Gastroesophageal sphincter (tissue), 4 donors: ENCODE measurements around the gene CBX1. TPM values are rescaled to one million over a fixed set of nuclear protein-coding genes. Genes with fewer than 3 reads are reported as not detected.
"Not testable (repeated sequence)": the region's sequence is repeated elsewhere in the genome, so short reads cannot be mapped to it uniquely, and the experiment has no call there.

Source experiments
- ATAC-seq: fragments of 150-250 bp; one replicate; pipeline ENCODE4 v1.9.1; 2016; ENCODE audit warnings: mild to moderate bottlenecking, moderate library complexity
- H3K27ac ChIP-seq, 4 donors: fragments of 200-600 bp; sonication (generic) in 3 of 4; 1 replicate in 3 of 4; 2 replicates in 1 of 4; pipeline ENCODE4 v1.5.1; 2016 to 2019
- H3K27me3 ChIP-seq: fragments of 200-600 bp; sonication (generic); one replicate; pipeline ENCODE4 v1.5.1; 2019
- H3K36me3 ChIP-seq, 2 donors: fragments of 200-600 bp; sonication (generic); one replicate each; pipeline ENCODE4 v1.5.1; 2019; ENCODE audit warnings: control low read depth in 1 of 2
- H3K4me1 ChIP-seq, 3 donors: fragments of 200-600 bp; sonication (generic); 1 replicate in 2 of 3; 2 replicates in 1 of 3; pipeline ENCODE4 v1.5.1; 2016 to 2019; ENCODE audit warnings: control low read depth in 2 of 3
- H3K4me3 ChIP-seq, 2 donors: fragments of 200-600 bp; sonication (generic); one replicate each; pipeline ENCODE4 v1.5.1; 2019; ENCODE audit warnings: mild to moderate bottlenecking in 1 of 2, moderate library complexity in 1 of 2
- H3K9me3 ChIP-seq, 3 donors: fragments of 200-600 bp; sonication (generic); one replicate each; pipeline ENCODE4 v1.5.1; 2017 to 2019; ENCODE audit warnings: control low read depth in 2 of 3
- EP300 ChIP-seq: sonication (generic); formaldehyde crosslinking; IDR thresholded peaks from one replicate; pipeline ENCODE4 v1.6.1; 2017; ENCODE audit warnings: antibody characterized with exemption, mild to moderate bottlenecking
- POLR2A ChIP-seq, 2 donors: fragments of 450-650 bp; IDR thresholded peaks; one replicate each; pipeline ENCODE4 v1.6.1; 2017; ENCODE audit warnings: antibody characterized with exemption in 2 of 2, mild to moderate bottlenecking in 2 of 2, moderate library complexity in 1 of 2
- POLR2AphosphoS5 ChIP-seq: sonication (generic); formaldehyde crosslinking; IDR thresholded peaks from one replicate; pipeline ENCODE4 v1.6.1; 2017; ENCODE audit warnings: antibody characterized with exemption
- WGBS, 2 donors: methylation state at CpG; one replicate each; pipeline ENCODE4 v1.1.5; 2018; ENCODE audit warnings: low coverage in 1 of 2; 5-methylcytosine and 5-hydroxymethylcytosine counted together
- total RNA-seq, 4 donors: library from RNA; depleted of rRNA; stranded (reverse); fragments of >200 nt; gene quantifications; one replicate each; pipeline ENCODE4 v1.1.0, GENCODE V29; 2016
- TF ChIP-seq, protein P1 (sequence below), 4 experiments: fragments of 200-600 bp in 2 of 4; fragments of 450-650 bp in 2 of 4; sonication (generic) in 1 of 4; IDR thresholded peaks; one replicate each; pipeline ENCODE4 v1.5.1; 2017 to 2019; ENCODE audit warnings: antibody characterized with exemption in 4 of 4, mild to moderate bottlenecking in 2 of 4, moderate library complexity in 2 of 4

Gene CBX1
- total RNA-seq, 4 donors from 2014 or later = 46.0 to 59.3 (median 55.0) TPM

- Histone ChIP-seq H3K9me3 (no peaks in the 10 kb centered on the region), H3K4me1 (peaks cover 0 to 29% (median 0%) of the 10 kb centered on the region in 3 donors), H3K36me3 (peaks cover 0 to 25% of the 10 kb centered on the region in 2 donors), H3K4me3 (no peak overlapping the region), H3K27me3 (no peaks in the 10 kb centered on the region), H3K27ac (no peak overlapping the region)
- TF ChIP-seq, protein P1, sequence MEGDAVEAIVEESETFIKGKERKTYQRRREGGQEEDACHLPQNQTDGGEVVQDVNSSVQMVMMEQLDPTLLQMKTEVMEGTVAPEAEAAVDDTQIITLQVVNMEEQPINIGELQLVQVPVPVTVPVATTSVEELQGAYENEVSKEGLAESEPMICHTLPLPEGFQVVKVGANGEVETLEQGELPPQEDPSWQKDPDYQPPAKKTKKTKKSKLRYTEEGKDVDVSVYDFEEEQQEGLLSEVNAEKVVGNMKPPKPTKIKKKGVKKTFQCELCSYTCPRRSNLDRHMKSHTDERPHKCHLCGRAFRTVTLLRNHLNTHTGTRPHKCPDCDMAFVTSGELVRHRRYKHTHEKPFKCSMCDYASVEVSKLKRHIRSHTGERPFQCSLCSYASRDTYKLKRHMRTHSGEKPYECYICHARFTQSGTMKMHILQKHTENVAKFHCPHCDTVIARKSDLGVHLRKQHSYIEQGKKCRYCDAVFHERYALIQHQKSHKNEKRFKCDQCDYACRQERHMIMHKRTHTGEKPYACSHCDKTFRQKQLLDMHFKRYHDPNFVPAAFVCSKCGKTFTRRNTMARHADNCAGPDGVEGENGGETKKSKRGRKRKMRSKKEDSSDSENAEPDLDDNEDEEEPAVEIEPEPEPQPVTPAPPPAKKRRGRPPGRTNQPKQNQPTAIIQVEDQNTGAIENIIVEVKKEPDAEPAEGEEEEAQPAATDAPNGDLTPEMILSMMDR (IDR thresholded peaks at IDR 0.05) = no peak
- TF ChIP-seq EP300 (no peak), POLR2AphosphoS5 (no peak), POLR2A (IDR thresholded peaks at IDR 0.05) (no peak)
- 78 to 79% methylated on average over 5 of the region's 11 CpGs for WGBS, 2 donors
- no peak for ATAC-seq
These were observed 7.8 kb downstream of the CBX1 start for GRCh38 chr17:48093341-48094045.

- no peaks in the 10 kb centered on the region for H3K9me3 ChIP-seq
- H3K4me3 ChIP-seq = no peak overlapping the region
- TF ChIP-seq POLR2A (IDR thresholded peaks at IDR 0.05) (no peak), POLR2AphosphoS5 (no peak), EP300 (no peak)
- TF ChIP-seq, protein P1 (IDR thresholded peaks at IDR 0.05) = no peak
- H3K27me3 ChIP-seq = no peaks in the 10 kb centered on the region
- no peak for ATAC-seq
- peaks cover 0 to 46% (median 8%) of the 10 kb centered on the region in 3 donors for H3K4me1 ChIP-seq
- 29 to 57% methylated on average over 1 to 2 of the region's 2 CpGs for WGBS, 2 donors
- no peak overlapping the region for H3K27ac ChIP-seq
- no peaks in the 10 kb centered on the region for H3K36me3 ChIP-seq
These were observed 16.3 kb downstream of the CBX1 start for GRCh38 chr17:48084932-48085331.

DNA sequence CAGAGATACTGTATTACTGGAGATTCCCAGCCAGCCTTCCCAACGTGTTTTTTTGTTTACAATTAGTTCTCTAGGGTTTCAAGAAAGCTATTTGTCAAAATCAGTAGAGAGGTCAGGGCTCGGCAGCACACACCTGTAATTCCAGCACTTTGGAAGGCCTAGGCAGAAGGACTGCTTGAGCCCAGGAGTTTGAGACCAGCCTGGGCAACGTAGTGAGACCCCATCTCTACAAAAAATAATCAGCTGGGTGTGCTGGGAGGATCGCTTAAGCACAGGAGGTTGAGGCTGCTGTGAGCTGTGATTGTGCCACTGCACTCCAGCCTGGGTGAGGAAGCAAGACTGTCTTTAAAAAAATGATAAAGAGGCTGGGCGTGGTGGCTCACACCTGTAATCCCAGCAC lies 19.4 kb downstream of the CBX1 start:
- no peak overlapping the region for H3K4me3 ChIP-seq
- H3K36me3 ChIP-seq = peaks cover 0 to 1% of the 10 kb centered on the region in 2 donors
- WGBS, 2 donors = 64 to 80% methylated on average over 2 to 5 of the region's 5 CpGs
- no peaks in the 10 kb centered on the region for H3K9me3 ChIP-seq
- TF ChIP-seq, protein P1 (IDR thresholded peaks at IDR 0.05) = no peak
- no peak for TF ChIP-seq EP300
- no peak for TF ChIP-seq POLR2A (IDR thresholded peaks at IDR 0.05)
- no peak for TF ChIP-seq POLR2AphosphoS5
- ATAC-seq = no peak
- peaks cover 0 to 39% (median 8%) of the 10 kb centered on the region in 3 donors for H3K4me1 ChIP-seq
- no peaks in the 10 kb centered on the region for H3K27me3 ChIP-seq
- no peak overlapping the region for H3K27ac ChIP-seq

DNA sequence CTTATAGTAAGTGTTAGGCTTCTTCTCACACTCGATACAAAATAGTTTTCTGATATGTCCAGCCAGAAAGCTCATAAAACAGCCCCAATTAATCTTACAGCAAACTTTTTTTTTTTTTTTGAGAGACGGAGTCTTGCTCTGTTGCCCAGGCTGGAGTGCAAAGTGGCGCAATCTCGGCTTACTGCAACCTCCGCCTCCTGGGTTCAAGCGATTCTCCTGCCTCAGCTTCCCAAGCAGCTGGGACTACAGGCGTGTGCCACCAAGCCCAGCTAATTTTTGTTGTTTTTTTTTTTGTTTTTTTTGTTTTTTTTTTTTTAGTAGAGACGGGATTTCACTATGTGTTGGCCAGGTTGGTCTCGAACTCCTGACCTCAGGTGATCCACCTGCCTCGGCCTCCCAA lies 24.1 kb downstream of the CBX1 start:
- H3K4me3 ChIP-seq, H3K27me3 ChIP-seq, ATAC-seq, H3K27ac ChIP-seq, H3K9me3 ChIP-seq: not testable (repeated sequence)
- WGBS, 2 donors = 90 to 100% methylated on average over 4 to 8 of the region's 10 CpGs
- Histone ChIP-seq H3K4me1 (peaks cover 0 to 15% (median 4%) of the 10 kb centered on the region in 3 donors), H3K36me3 (peaks cover 0 to 43% of the 10 kb centered on the region in 2 donors)

DNA sequence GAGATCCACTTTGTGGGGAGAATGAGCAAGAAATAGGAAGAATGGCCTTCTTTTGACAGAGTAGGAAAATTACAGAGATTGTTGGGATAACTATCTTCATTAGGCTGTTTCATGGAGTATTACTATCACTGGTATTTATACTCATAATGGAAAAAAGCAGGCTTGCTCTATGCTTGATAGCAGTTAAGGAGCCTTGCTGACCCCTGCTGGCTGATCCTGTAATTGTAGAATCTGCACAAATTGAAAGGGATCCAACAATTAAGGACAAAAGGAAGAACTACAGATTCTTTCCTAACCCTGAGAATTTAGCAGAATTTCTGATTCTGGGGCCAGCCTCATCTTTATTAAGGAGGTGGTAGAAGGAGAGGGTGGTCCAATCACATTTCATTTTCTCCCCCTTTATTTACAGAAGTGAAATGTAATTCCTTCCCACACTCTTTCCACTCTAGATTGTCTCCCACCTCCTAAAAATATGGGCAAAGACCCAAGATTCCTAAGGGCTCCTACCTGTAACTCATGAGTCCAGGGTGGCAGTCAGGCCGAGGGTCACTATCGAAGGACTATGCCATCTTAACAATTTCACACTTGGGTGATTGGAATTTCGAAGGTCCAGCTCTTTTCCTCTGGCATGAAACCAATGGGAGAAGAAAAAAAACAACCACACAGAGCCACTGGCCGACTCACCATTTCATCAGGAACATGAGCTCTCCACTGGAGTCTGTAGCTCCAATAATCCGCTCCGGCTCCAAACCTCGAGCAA lies 26.8 kb downstream of the CBX1 start:
- H3K4me3 ChIP-seq = no peak overlapping the region
- no peak for TF ChIP-seq EP300
- peak; percentile 60 for TF ChIP-seq POLR2AphosphoS5
- TF ChIP-seq, protein P1 (IDR thresholded peaks at IDR 0.05) = peak; percentile 83 to 93 (median 90)
- peak; percentile 82 for ATAC-seq
- peak overlapping the region in 3 of 4 donors; percentile 34 to 54 (median 46) for H3K27ac ChIP-seq
- no peaks in the 10 kb centered on the region for H3K9me3 ChIP-seq
- 68 to 73% methylated on average over 6 of the region's 7 CpGs for WGBS, 2 donors
- H3K4me1 ChIP-seq = peaks cover 0 to 11% (median 4%) of the 10 kb centered on the region in 3 donors
- peaks cover 0 to 69% of the 10 kb centered on the region in 2 donors for H3K36me3 ChIP-seq
- H3K27me3 ChIP-seq = no peaks in the 10 kb centered on the region

DNA sequence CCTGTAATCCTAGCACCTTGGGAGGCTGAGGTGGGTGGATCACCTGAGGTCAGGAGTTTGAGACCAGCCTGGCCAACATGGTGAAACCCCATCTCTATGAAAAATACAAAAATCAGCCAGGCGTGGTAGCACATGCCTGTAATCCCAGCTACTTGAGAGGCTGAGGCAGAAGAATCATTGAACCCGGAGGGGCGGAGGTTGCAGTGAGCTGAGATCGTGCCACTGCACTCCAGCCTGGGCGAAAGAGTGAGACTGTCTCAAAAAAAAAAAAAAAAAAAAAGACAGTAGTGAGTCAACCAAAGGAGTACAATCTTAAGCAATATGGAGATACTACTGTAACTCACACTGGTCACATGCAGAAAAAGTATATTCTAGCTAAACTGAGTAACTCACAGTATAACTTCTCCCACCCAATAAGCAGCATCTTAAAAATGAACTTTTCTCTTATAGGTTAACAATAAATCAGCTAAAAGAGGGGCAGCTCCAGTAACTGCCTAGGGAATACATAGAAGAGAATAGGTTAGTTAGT lies 27.6 kb downstream of the CBX1 start:
- H3K4me1 ChIP-seq = peaks cover 0 to 11% (median 4%) of the 10 kb centered on the region in 3 donors
- H3K4me3 ChIP-seq, ATAC-seq, H3K9me3 ChIP-seq, H3K27me3 ChIP-seq: not testable (repeated sequence)
- peaks cover 0 to 78% of the 10 kb centered on the region in 2 donors for H3K36me3 ChIP-seq
- 90 to 100% methylated on average over 1 to 5 of the region's 5 CpGs for WGBS, 2 donors
- H3K27ac ChIP-seq = peak overlapping the region in 3 of 4 donors; percentile 7 to 54 (median 46)

DNA sequence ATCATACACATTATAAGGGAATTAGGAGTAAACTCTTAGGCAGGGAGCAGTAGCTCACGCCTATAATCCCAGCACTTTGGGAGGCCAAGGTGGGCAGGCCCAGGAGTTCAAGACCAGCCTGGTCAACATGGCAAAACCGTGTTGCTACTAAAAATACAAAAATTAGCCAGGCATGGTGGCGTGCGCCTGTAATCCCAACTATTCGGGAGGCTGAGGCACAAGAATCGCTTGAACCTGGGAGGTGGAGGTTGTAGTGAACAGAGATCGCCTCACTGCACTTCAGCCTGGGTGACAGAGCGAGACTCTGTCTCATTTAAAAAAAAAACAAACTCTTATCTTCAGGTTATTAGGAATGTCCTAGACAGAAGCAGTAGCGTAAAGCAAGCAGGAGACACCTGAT lies 28.5 kb downstream of the CBX1 start:
- WGBS, 2 donors = 86% methylated on average over 4 of the region's 9 CpGs; no CpG with 5 or more reads in 1 of the 2 donors
- Histone ChIP-seq H3K36me3 (peaks cover 0 to 86% of the 10 kb centered on the region in 2 donors), H3K4me1 (peaks cover 0 to 18% (median 4%) of the 10 kb centered on the region in 3 donors)
- not testable (repeated sequence) for ATAC-seq, H3K27ac ChIP-seq, H3K4me3 ChIP-seq, H3K9me3 ChIP-seq, H3K27me3 ChIP-seq
